Stimulated activated CD8-positive, alpha-beta memory T cell treated with anti-CD3 and anti-CD28 coated beads, Interleukin-4, amount 100 ng/mL, for 24 hours (primary cell): Measurements from ENCODE around the gene OSBPL5.

Experiments used
- DNase-seq: peaks from one replicate; pipeline ENCODE4 v3.0.0-alpha.2; 2020; ENCODE audit warnings: low read depth

Gene OSBPL5

DNA sequence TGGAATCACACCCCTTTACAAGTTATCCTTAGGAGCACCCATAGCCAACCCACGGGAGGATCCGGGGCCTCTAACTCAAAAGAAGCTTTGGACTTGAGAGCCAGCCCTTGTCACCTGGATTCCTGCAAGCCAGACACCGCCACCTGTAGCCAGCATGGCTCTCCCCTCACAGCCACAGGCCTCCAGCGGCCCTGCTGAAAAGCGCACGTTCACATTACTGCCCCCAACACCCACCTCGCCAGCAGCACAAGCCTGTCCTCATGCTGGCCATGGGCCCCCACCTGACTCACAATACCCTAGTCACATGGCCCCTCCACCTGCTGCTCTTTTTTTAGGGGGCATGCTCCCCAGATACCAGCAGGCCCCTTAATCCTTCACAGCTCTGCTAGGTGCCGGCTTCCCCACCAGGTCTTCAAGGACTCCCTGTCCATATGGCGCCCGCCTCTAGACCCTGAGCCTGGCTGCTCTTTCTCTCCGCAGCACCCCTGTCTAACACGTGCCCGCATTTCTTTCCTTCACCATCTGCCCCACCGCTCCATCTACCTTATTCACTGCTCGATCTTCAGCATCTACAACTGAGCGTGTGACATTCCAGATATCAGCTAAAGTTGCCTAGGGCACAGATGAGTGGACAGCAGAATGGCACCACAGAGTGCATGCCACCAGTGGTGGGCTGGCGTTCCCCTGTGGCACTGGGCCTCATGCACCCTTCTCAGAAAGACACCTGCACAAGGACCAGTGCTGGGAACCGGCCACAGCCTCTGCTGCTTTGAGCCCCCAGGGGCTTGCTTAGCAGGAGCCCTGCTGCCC is 114.5 kb downstream of the OSBPL5 start:
- DNase-seq: no peak

DNA sequence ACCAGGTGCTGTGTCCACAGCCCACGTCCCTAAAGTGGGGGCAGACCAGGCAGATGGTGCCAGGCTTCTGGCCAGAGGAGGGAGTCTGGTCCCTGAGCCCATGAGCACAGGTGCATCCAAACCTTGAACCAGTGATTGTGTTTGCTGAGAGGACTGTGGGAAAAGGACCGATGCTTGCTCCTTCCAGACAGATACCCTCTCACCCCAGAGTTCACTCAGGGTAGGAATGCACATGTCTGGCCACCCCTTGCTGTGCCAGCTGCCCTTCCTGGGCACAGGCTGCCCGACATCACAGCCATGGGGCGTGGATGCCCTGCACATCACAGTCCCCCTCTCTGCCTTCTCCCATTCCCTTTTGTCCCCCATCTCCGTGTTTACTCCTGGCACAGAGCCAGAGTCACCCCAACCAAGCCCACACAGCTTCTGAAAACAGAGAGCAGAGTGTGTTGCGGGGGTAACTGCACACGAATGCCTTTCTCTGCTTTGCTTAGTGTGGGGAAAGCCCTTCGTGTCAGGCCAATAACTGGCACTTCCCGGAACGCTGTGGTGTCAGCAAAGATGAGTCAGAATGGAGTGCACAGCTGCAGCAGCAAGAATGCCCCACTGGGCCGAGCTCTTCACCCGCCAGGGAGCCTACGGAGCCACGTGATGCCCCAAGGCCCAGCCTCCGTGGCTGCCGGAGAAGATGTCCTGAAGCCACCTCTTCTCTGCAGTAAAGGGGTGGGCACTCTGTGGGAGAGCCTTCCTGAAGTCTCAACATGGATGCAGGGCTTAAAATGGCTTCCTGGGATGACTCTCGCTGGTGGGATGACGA is 115.5 kb downstream of the OSBPL5 start:
- peak; percentile 56 for DNase-seq

DNA sequence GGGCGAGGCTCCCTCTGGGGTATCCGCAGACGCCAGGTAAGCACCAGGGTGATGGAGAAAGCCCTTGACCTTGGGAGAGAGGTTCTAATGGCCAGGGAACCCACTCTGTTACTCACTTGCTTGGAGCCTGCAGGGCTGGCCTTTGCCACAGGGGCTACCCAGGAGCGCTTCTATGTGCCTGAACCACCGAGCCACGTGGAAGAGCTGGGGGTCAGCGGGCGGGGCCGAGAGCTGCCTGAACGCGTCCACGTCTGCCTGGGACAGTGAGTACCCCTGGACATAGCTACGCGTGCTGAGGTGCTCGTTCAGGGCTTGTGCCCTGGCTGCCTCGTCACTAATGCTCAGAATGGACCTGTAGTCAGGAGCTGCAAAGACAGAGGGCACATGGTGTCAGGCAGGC is 117.5 kb downstream of the OSBPL5 start:
- DNase-seq: no peak

DNA sequence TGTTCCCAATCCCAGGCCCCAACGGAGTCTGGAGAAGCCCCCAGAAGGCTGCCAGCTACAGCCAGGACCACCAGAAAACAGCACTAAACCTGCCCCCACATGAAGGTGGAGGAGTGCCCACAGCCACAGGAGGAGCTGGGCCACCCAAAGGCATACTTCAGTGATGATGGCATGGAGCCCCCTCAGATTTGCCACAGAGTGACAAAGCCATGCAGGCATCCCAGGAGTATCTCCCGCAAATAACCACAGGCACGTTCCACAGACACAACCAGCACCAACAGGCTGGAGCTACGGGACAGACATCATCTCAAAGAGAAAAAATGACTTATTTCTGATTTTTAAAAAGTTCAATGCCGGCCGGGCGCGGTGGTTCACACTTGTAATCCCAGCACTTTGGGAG is 118.5 kb downstream of the OSBPL5 start:
- no peak for DNase-seq

DNA sequence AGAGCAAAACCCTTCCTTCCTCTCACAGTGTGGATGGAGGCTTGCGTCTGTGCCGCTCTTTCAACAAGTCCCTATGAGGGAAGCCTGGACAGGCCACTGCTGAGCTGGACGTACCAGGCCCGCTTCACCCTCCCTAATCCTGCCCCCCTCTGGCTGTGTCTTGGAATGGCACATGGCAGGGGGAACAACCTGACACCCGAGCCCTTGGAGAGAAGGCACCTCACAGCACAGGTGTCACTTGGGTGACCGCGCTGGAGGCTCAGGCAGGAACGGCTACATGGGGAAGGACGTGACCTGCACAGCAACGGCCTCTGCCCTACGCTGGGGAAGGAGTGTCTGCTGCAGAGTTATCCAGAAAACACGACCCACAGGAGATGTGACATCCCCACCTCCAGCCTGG is 118.9 kb downstream of the OSBPL5 start:
- no peak for DNase-seq

DNA sequence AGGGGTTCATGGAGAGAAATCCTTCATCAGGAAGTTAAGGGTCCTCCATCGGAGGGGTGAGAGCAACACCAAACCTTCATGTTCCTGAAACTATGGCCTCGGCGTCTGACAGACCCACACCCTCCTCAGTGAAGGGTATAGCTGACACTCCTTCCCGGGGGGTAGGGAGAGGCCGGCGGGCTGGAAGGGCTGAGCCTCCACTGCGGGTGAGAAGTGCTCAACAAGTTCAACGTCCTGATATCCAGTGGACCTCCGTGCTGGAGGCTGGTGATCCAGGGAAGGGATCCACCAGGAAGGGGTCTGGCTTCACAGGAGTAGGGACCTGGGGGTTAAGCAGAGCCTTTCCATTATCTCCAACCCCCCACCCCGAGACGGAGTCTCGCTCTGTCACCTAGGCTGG is 120.2 kb downstream of the OSBPL5 start:
- no peak for DNase-seq

DNA sequence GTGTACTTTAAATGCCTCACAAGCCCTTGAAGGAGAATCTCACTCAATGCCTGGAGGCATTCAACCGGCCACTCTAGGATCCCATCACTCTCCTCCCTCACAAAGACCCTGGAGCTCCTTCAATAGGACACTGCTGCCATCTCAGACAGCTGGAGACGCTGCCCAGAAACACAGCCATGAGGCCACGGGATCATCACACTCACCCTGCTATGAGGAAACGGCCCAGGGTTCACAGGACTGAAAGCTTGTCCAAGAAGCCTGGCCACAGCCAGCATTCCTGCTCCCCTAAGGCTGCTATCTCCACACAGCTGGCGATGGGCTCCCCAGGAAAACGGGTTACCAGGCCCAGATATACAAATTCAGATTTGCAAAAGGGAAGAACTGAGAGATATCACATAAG is 121.1 kb downstream of the OSBPL5 start:
- no peak for DNase-seq

DNA sequence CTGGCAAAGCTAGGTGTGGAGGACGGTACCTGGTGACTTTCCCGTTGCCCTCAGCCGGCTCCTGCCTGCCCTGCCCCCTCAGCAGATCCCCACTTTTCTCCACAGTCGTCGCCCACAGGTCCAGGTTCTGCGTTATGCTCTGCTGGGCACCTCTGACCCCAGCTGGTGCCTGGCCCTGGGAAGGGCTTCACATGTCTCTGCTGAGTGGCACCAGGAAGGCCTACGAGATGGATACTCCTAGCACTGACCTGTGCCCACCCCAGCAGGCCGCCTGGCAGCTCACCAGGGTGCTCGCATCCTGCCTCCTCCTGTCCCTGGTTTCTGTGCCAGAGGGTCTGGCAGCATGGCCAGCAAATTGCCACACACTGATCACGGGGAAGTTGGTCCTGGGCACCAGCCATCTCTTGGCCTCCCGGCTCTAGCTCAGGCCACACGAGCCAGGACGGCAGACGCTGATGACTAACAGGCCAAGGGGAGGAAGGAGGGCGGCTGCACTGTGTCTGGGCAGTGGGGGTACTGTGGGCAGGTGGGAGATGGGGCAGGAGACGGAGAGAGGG is 121.7 kb downstream of the OSBPL5 start:
- DNase-seq: no peak

DNA sequence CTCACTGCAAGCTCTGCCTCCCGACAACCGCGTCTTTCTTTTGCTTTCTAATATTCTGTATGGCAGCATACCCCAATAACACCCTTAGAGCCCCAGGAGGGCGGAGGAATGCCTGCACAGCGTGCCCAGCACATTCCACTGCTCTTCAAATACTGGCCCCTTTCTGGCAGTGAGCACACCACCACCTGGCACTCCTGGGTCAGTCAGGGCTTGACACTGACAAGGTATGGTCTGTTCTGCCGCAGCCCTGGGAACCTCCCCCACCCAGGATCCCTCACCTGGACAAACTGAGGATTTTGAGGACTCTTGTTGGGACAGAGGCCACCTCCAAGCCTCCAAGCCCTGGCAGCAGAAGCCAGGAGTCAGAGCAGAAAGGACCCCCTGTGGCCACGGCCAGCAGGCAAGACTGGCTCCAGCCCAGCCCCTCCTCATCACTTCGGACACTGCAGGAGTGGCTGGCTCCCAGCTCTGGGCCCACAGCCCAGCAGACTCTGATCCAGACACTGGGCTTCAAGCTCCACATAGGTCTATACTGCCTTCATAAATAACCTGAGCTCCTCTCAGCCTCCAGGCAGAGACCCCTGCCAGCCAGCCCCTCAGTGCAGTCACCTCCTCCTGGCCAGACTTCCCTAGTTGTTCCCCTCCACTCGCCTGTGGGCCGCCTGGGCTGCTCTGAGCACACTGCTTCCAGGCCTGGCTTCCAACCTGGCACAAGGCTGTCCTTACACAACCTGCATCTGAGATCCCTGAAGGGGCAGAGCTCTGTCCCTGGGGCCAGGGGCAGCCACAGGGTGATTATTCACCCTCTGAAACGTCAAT is 122.4 kb downstream of the OSBPL5 start:
- DNase-seq: no peak

DNA sequence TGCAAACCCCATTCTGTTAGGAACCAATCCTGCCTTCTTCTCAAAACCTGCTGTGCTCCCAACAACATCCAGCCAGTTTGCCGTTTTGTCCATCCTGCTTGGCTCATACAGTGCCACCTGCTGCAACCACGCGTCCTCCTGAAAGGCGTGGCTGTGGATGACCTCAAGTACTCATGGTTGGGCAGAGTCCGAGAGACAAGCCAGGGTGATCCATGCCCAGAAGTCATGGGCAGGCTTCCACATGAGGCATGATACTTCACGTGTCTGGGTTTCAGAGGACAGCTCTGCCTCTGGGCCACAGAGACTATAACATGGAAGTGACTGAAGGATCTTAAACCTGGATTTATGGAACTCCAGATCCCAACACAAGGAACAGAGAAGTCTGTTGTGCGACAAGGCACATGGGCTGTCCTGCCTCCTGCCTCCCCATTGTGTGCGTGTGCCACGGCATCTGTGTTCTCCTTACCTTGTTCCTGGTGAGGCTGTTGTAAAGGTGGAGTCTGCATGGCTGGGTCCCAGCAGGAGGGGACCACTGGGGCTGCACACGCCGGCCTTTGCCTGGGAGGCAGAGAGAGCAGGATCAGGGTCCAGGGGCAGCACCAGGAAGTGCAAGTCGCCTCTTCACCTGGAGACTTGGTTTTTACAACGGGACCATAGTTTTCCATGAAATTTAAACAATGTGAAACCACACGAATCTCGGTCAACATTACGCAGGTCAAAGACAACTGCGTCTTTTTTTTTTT is 123.2 kb downstream of the OSBPL5 start:
- DNase-seq: no peak

DNA sequence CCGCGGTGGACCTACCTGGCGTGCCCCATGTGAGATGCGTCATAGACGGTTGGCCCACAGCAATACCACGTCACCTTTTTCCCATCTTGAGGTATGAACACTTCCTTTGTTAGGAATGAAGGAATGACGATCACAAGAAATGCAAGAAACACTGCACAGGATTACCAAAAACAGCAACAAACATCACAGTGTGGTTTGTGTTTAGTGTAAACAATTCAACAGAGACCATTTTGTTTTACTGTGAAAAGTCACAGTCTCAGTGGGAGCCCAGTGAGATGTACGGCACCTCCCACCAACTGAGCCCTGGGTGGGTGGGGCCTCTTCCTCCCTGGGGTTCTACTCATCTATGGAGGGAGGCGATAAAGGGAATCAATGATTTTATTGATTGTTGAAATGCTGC is 124.2 kb downstream of the OSBPL5 start:
- DNase-seq: no peak

DNA sequence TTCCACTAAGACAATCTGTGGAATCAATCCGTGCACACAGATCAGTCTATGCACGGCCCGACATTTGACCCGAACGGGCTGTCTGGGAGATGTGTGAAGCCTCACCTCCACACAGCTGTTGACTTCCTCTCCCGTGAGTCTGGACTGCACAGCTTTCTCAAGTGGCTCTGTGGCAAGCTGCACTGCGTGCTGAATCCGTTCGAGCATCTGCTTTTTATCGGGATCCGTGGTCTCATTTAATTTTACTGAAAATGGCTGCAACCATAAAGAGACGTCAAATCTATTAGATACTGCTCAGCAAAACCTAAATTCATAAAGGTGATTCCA is 127.2 kb downstream of the OSBPL5 start:
- DNase-seq: no peak
